Liver (tissue), 9 donors: Measurements from ENCODE around the gene COL27A1. TPM values are rescaled to one million over a fixed set of nuclear protein-coding genes. Genes with fewer than 3 reads are reported as not detected.

Experiments used
- DNase-seq: peaks from one replicate; pipeline ENCODE4 v3.0.0-alpha.2; 2017; ENCODE audit warnings: low spot score
- H3K27ac ChIP-seq, 2 donors: one replicate each; pipeline ENCODE4 v1.7.0; 2013; ENCODE audit warnings: inconsistent platforms in 2 of 2, low read length in 2 of 2, control low read depth in 1 of 2, low read depth in 1 of 2, mild to moderate bottlenecking in 1 of 2
- H3K27me3 ChIP-seq, 4 donors: one replicate each; pipeline versions ENCODE4 v1.6.1 to v1.7.0; 2013; ENCODE audit warnings: low read length in 3 of 4, inconsistent platforms in 1 of 4, mild to moderate bottlenecking in 1 of 4, moderate library complexity in 1 of 4; ENCODE audit not compliant: control insufficient read depth in 4 of 4, insufficient read depth in 4 of 4
- H3K36me3 ChIP-seq, 4 donors: one replicate each; pipeline versions ENCODE4 v1.6.1 to v1.7.0; 2013; ENCODE audit warnings: low read length in 3 of 4, mild to moderate bottlenecking in 3 of 4, low read depth in 1 of 4, moderate library complexity in 1 of 4; ENCODE audit not compliant: control insufficient read depth in 4 of 4, insufficient read depth in 3 of 4
- H3K4me1 ChIP-seq, 4 donors: one replicate each; pipeline versions ENCODE4 v1.6.1 to v1.7.0; 2013; ENCODE audit warnings: low read length in 3 of 4, mild to moderate bottlenecking in 3 of 4, moderate library complexity in 1 of 4; ENCODE audit not compliant: control insufficient read depth in 4 of 4, insufficient read depth in 4 of 4
- H3K4me3 ChIP-seq, 3 donors: one replicate each; pipeline versions ENCODE4 v1.6.1 to v1.7.0; 2013; ENCODE audit warnings: low read length in 3 of 3, control low read depth in 1 of 3, low read depth in 1 of 3, mild to moderate bottlenecking in 1 of 3
- H3K9ac ChIP-seq, 2 donors: one replicate each; pipeline ENCODE4 v1.7.0; 2013; ENCODE audit warnings: low read length in 2 of 2, mild to moderate bottlenecking in 2 of 2, moderate library complexity in 2 of 2, control low read depth in 1 of 2, low read depth in 1 of 2
- H3K9me3 ChIP-seq, 4 donors: one replicate each; pipeline versions ENCODE4 v1.6.1 to v1.7.0; 2013; ENCODE audit warnings: low read length in 3 of 4; ENCODE audit not compliant: control insufficient read depth in 4 of 4
- ATF3 ChIP-seq: IDR thresholded peaks from 2 replicates; pipeline ENCODE4 v1.6.1; 2016; ENCODE audit warnings: antibody characterized with exemption
- CTCF ChIP-seq: fragments of 150-350 bp; IDR thresholded peaks from 2 replicates; pipeline ENCODE4 v1.5.1; 2017; ENCODE audit warnings: improper control_type of control experiment, low read depth, low read length; ENCODE audit not compliant: missing input control
- EGR1 ChIP-seq, 2 donors: IDR thresholded peaks; 2 replicates each; pipeline ENCODE4 v1.6.1; 2016 to 2018; ENCODE audit warnings: antibody characterized with exemption in 2 of 2, low read depth in 2 of 2
- FOXA1 ChIP-seq: IDR thresholded peaks from 2 replicates; pipeline ENCODE4 v1.6.1; 2016; ENCODE audit warnings: antibody characterized with exemption
- FOXA2 ChIP-seq: IDR thresholded peaks from 2 replicates; pipeline ENCODE4 v1.6.1; 2016; ENCODE audit warnings: antibody characterized with exemption
- GABPA ChIP-seq, 2 donors: IDR thresholded peaks in 1 of 2; conservative IDR thresholded peaks in 1 of 2; 2 replicates each; pipeline ENCODE4 v1.6.1; 2016; ENCODE audit warnings: antibody characterized with exemption in 2 of 2, mild to moderate bottlenecking in 1 of 2, moderate library complexity in 1 of 2
- HNF4A ChIP-seq, 2 donors: conservative IDR thresholded peaks; 2 replicates each; pipeline ENCODE4 v1.6.1; 2016; ENCODE audit warnings: antibody characterized with exemption in 2 of 2, mild to moderate bottlenecking in 2 of 2
- HNF4G ChIP-seq: IDR thresholded peaks from 2 replicates; pipeline ENCODE4 v1.6.1; 2016; ENCODE audit warnings: antibody characterized with exemption
- JUND ChIP-seq, 2 donors: IDR thresholded peaks; 2 replicates each; pipeline ENCODE4 v1.6.1; 2016; ENCODE audit warnings: antibody characterized with exemption in 2 of 2
- MAX ChIP-seq: IDR thresholded peaks from 2 replicates; pipeline ENCODE4 v1.6.1; 2016; ENCODE audit warnings: antibody characterized with exemption
- NR2F2 ChIP-seq: IDR thresholded peaks from 2 replicates; pipeline ENCODE4 v1.6.1; 2016; ENCODE audit warnings: antibody characterized with exemption
- RAD21 ChIP-seq, 2 donors: IDR thresholded peaks; 2 replicates each; pipeline ENCODE4 v1.6.1; 2016; ENCODE audit warnings: antibody characterized with exemption in 2 of 2, mild to moderate bottlenecking in 2 of 2
- REST ChIP-seq: IDR thresholded peaks from 2 replicates; pipeline ENCODE4 v1.6.1; 2016; ENCODE audit warnings: antibody characterized with exemption, mild to moderate bottlenecking
- RXRA ChIP-seq, 2 donors: IDR thresholded peaks; 2 replicates each; pipeline ENCODE4 v1.6.1; 2017 to 2018; ENCODE audit warnings: antibody characterized with exemption in 2 of 2, mild to moderate bottlenecking in 1 of 2
- SP1 ChIP-seq: IDR thresholded peaks from 2 replicates; pipeline ENCODE4 v1.6.1; 2018; ENCODE audit warnings: antibody characterized with exemption, mild to moderate bottlenecking
- TAF1 ChIP-seq: conservative IDR thresholded peaks from 2 replicates; pipeline ENCODE4 v1.6.1; 2016; ENCODE audit warnings: antibody characterized with exemption, mild to moderate bottlenecking
- YY1 ChIP-seq: IDR thresholded peaks from 2 replicates; pipeline ENCODE4 v1.6.1; 2016; ENCODE audit warnings: antibody characterized with exemption, mild to moderate bottlenecking
- ZBTB33 ChIP-seq: IDR thresholded peaks from 2 replicates; pipeline ENCODE4 v1.6.1; 2016; ENCODE audit warnings: antibody characterized with exemption
- WGBS: extraction: QIAGEN DNeasy Blood & Tissue Kit; methylation state at CpG from one replicate; pipeline ENCODE4 v1.1.7; 2013; 5-methylcytosine and 5-hydroxymethylcytosine counted together
- polyA plus RNA-seq, 2 donors: library from polyadenylated mRNA; stranded (reverse) in 1 of 2; unstranded in 1 of 2; fragments of 200-250 nt in 1 of 2; fragments of >200 nt in 1 of 2; fragmentation: Nextera tagmentation in 1 of 2; extraction: Ambion mirVana in 1 of 2; gene quantifications; one replicate each; pipeline versions ENCODE4 v1.2.1 to v1.2.3, GENCODE V29; 2013 to 2015
- total RNA-seq, 2 donors: library from RNA; depleted of rRNA; stranded (reverse); fragments of >200 nt; gene quantifications; one replicate each; pipeline ENCODE4 v1.2.3, GENCODE V29; 2014
- donor health status: healthy.
- donor health status: healthy.
- donor health status: healthy.
- donor health status: healthy.
- donor health status: healthy.

Gene COL27A1
- total and polyA plus RNA-seq, 4 donors = 7.0 to 20.4 (median 12.0) TPM

- no peak for DNase-seq
- no peaks in the 10 kb centered on the region for H3K36me3 ChIP-seq
- H3K9ac ChIP-seq = no peak overlapping the region
- peaks cover 0 to 6% (median 2%) of the 10 kb centered on the region in 4 donors for H3K4me1 ChIP-seq
- 86% methylated on average over 1 of the region's 1 CpG for WGBS
- H3K9me3 ChIP-seq = no peaks in the 10 kb centered on the region
- no peak overlapping the region for H3K27ac ChIP-seq
- TF ChIP-seq FOXA2 (no peak), HNF4G (no peak), YY1 (no peak), FOXA1 (no peak), HNF4A (conservative IDR thresholded peaks at IDR 0.05) (no peak), NR2F2 (no peak), TAF1 (no peak), JUND (IDR thresholded peaks at IDR 0.05) (no peak), CTCF (no peak), GABPA (IDR thresholded peaks at IDR 0.05 in 1 of 2, conservative IDR thresholded peaks at IDR 0.05 in 1 of 2) (no peak), ATF3 (no peak), MAX (no peak), RXRA (IDR thresholded peaks at IDR 0.05) (no peak), ZBTB33 (no peak), SP1 (no peak), RAD21 (IDR thresholded peaks at IDR 0.05) (no peak), REST (no peak), EGR1 (IDR thresholded peaks at IDR 0.05; ENCODE audit: low read depth in 2 of 2) (no peak)
- H3K27me3 ChIP-seq = no peaks in the 10 kb centered on the region
- no peak overlapping the region for H3K4me3 ChIP-seq
Observed at GRCh38 chr9:114112325-114112724, 43.0 kb upstream of the COL27A1 start.
